Endometrial microvascular endothelial cells (primary cell): ENCODE measurements around the gene TRUB2. TPM values are rescaled to one million over a fixed set of nuclear protein-coding genes. Genes with fewer than 3 reads are reported as not detected.

ENCODE experiments used
- in situ Hi-C: cut with HindIII; loops from 2 replicates; pipeline ENCODE4 v1.10.0; 2017; ENCODE audit warnings: low sequenced_read_pairs, low pct_unique_long_range_greater_than_20kb; ENCODE audit errors: inconsistent ontology term
- total RNA-seq: library from RNA; depleted of rRNA; stranded (reverse); fragments of >200 nt; gene quantifications from one replicate; pipeline ENCODE4 v1.2.3, GENCODE V29; 2015; ENCODE audit errors: inconsistent ontology term

The TRUB2 gene
- total RNA-seq, result 20.8 TPM

GRCh38 chr9:128322404-128323211, at the start of gene TRUB2, which contains the start of gene COQ4:
TSS of gene TRUB2 (minus strand) at chr9:128322447. CDS start at chr9:128322408, 39 bp downstream.
TSS of gene COQ4 (plus strand) at chr9:128322839. CDS start at chr9:128322859, 20 bp downstream.
- in situ Hi-C loops, result no loop called here

GRCh38 chr9:128371630-128372117, 49.4 kb upstream of the TRUB2 start:
- in situ Hi-C loops, result no loop called here

- in situ Hi-C loops, result no loop called here
Measured at GRCh38 chr9:128370752-128371629, 48.7 kb upstream of the TRUB2 start, which contains the start of gene URM1. TSS of gene URM1 (plus strand) at chr9:128371374. CDS start at chr9:128371381, 7 bp downstream.

GRCh38 chr9:128370367-128370751, 48.1 kb upstream of the TRUB2 start:
- in situ Hi-C loops, result no loop called here

GRCh38 chr9:128369024-128369706, 46.9 kb upstream of the TRUB2 start:
- in situ Hi-C loops, result no loop called here

- in situ Hi-C loops, result no loop called here
Measured at GRCh38 chr9:128365525-128365924, 43.3 kb upstream of the TRUB2 start.

GRCh38 chr9:128362774-128363173, 40.5 kb upstream of the TRUB2 start:
- in situ Hi-C loops, result no loop called here

- in situ Hi-C loops, result no loop called here
Measured at GRCh38 chr9:128361986-128362646, 39.9 kb upstream of the TRUB2 start.

- in situ Hi-C loops, result no loop called here
Measured at GRCh38 chr9:128361296-128361985, 39.2 kb upstream of the TRUB2 start.

GRCh38 chr9:128360826-128361225, 38.6 kb upstream of the TRUB2 start:
- in situ Hi-C loops, result no loop called here

- in situ Hi-C loops, result no loop called here
Measured at GRCh38 chr9:128358861-128359260, 36.6 kb upstream of the TRUB2 start.

GRCh38 chr9:128358090-128358489, 35.8 kb upstream of the TRUB2 start:
- in situ Hi-C loops, result no loop called here

- in situ Hi-C loops, result no loop called here
Measured at GRCh38 chr9:128355451-128355850, 33.2 kb upstream of the TRUB2 start.

GRCh38 chr9:128349772-128350171, 27.5 kb upstream of the TRUB2 start:
- in situ Hi-C loops, result no loop called here

- in situ Hi-C loops, result no loop called here
Measured at GRCh38 chr9:128349125-128349524, 26.9 kb upstream of the TRUB2 start.

- in situ Hi-C loops, result no loop called here
Measured at GRCh38 chr9:128344931-128345605, 22.8 kb upstream of the TRUB2 start.

GRCh38 chr9:128343855-128344254, 21.6 kb upstream of the TRUB2 start:
- in situ Hi-C loops, result no loop called here
